H1 (cell line): ENCODE results near the gene ZBTB1. TPM values are rescaled to one million over a fixed set of nuclear protein-coding genes. Genes with fewer than 3 reads are reported as not detected.

ENCODE experiments used
- CTCF ChIA-PET: fragments of 300-600 bp; sonication (Branson Sonifier 250); formaldehyde crosslinking; loops from one replicate; lab custom pipeline; 2021; ENCODE audit not compliant: partially characterized antibody; lab: Charles Lee
- POLR2A ChIA-PET: fragments of 300-600 bp; sonication (Branson Sonifier 250); formaldehyde crosslinking; loops from one replicate; lab custom pipeline; 2021; ENCODE audit warnings: inconsistent platforms; ENCODE audit not compliant: partially characterized antibody; lab: Charles Lee
- DNase-seq, 2 experiments: peaks; one replicate each; pipeline versions ENCODE4 v3.0.0 to v3.0.0-alpha.2; 2010 to 2022; ENCODE audit warnings: low spot score in 2 of 2, low read depth in 1 of 2, mixed read lengths in 1 of 2
- FAIRE-seq: peaks from 2 replicates; lab custom pipeline; 2011; peaks lifted over from hg19 to GRCh38; lab: Jason Lieb, UNC
- H2AFZ ChIP-seq: 2 replicates; pipeline ENCODE4 v1.8.1; 2012; ENCODE audit warnings: low read length, inconsistent platforms
- H2AK5ac ChIP-seq: 2 replicates; pipeline ENCODE4 v1.6.1; 2013; ENCODE audit warnings: low read depth, low read length
- H2BK120ac ChIP-seq: replicated peaks from 2 replicates; pipeline ENCODE3; 2013; ENCODE audit warnings: low read depth, low read length, inconsistent platforms
- H2BK12ac ChIP-seq: 2 replicates; pipeline ENCODE4 v1.6.1; 2013; ENCODE audit warnings: low read depth, low read length
- H2BK15ac ChIP-seq: 2 replicates; pipeline ENCODE4 v1.6.1; 2013; ENCODE audit warnings: low read length
- H2BK20ac ChIP-seq: 2 replicates; pipeline ENCODE4 v1.6.1; 2013; ENCODE audit warnings: low read length
- H2BK5ac ChIP-seq: 2 replicates; pipeline ENCODE4 v1.6.1; 2013; ENCODE audit warnings: low read depth, low read length
- H3K14ac ChIP-seq: 2 replicates; pipeline ENCODE4 v1.6.1; 2013; ENCODE audit warnings: inconsistent platforms; ENCODE audit not compliant: insufficient read length
- H3K18ac ChIP-seq: 2 replicates; pipeline ENCODE4 v1.6.1; 2013; ENCODE audit warnings: low read length; ENCODE audit errors: extremely low read depth
- H3K23ac ChIP-seq: 2 replicates; pipeline ENCODE4 v1.6.1; 2013; ENCODE audit warnings: inconsistent platforms; ENCODE audit not compliant: insufficient read length
- H3K23me2 ChIP-seq: 2 replicates; pipeline ENCODE4 v1.6.1; 2013; ENCODE audit warnings: low read depth, low read length
- H3K27ac ChIP-seq: 2 replicates; pipeline ENCODE4 v1.6.1; 2011; ENCODE audit warnings: low read depth, low read length, inconsistent platforms
- H3K27me3 ChIP-seq, 4 experiments: replicated peaks in 1 of 4; 1 replicate in 1 of 4; 2 replicates in 3 of 4; pipeline versions ENCODE4 v1.6.1 to v1.8.1; 2011 to 2013; ENCODE audit warnings: low read length in 3 of 4, mild to moderate bottlenecking in 3 of 4, inconsistent platforms in 2 of 4, mixed read lengths in 2 of 4, moderate library complexity in 1 of 4; ENCODE audit not compliant: control insufficient read depth in 3 of 4, insufficient read depth in 3 of 4; ENCODE audit errors: extremely low read depth in 1 of 4
- H3K36me3 ChIP-seq, 4 experiments: 2 replicates each; pipeline versions ENCODE4 v1.6.1 to v1.8.1; 2011 to 2013; ENCODE audit warnings: mild to moderate bottlenecking in 4 of 4, low read length in 3 of 4, moderate library complexity in 2 of 4, control low read depth in 1 of 4, inconsistent platforms in 1 of 4; ENCODE audit not compliant: insufficient read depth in 4 of 4, control insufficient read depth in 2 of 4
- H3K4ac ChIP-seq: replicated peaks from 2 replicates; pipeline ENCODE3; 2013; ENCODE audit warnings: low read length, low read depth, mixed read lengths, inconsistent platforms; ENCODE audit not compliant: insufficient read length
- H3K4me1 ChIP-seq, 4 experiments: replicated peaks in 1 of 4; 1 replicate in 1 of 4; 2 replicates in 3 of 4; pipeline versions ENCODE4 v1.6.1 to v1.8.1; 2011 to 2013; ENCODE audit warnings: low read length in 3 of 4, inconsistent platforms in 2 of 4, mixed read lengths in 1 of 4; ENCODE audit not compliant: insufficient read depth in 4 of 4, control insufficient read depth in 3 of 4
- H3K4me2 ChIP-seq, 2 experiments: 2 replicates each; pipeline versions ENCODE4 v1.6.1 to v1.8.1; 2011 to 2013; ENCODE audit warnings: low read depth in 2 of 2, low read length in 2 of 2, control low read depth in 1 of 2, inconsistent platforms in 1 of 2, mild to moderate bottlenecking in 1 of 2; ENCODE audit not compliant: insufficient read depth in 1 of 2
- H3K4me3 ChIP-seq, 4 experiments: fragments of 200-600, 300-600 bp in 1 of 4; sonication (generic), shearing (Covaris generic), sonication (Bioruptor Twin) in 1 of 4; 2 replicates each; pipeline versions ENCODE4 v1.5.1 to v1.8.1; 2011 to 2016; ENCODE audit warnings: low read length in 4 of 4, low read depth in 3 of 4, control low read depth in 2 of 4, inconsistent platforms in 2 of 4, mild to moderate bottlenecking in 2 of 4, mixed read lengths in 1 of 4, moderate library complexity in 1 of 4; ENCODE audit not compliant: insufficient read depth in 2 of 4; ENCODE audit errors: extremely low read depth in 1 of 4
- H3K56ac ChIP-seq: replicated peaks from 2 replicates; pipeline ENCODE3; 2013; ENCODE audit warnings: low read depth, mild to moderate bottlenecking, mixed read lengths, low read length, inconsistent platforms; ENCODE audit not compliant: insufficient read length
- H3K79me1 ChIP-seq: 2 replicates; pipeline ENCODE4 v1.6.1; 2013; ENCODE audit warnings: low read depth, low read length, control low read depth
- H3K79me2 ChIP-seq, 2 experiments: 2 replicates each; pipeline versions ENCODE4 v1.6.1 to v1.8.1; 2012 to 2013; ENCODE audit warnings: low read length in 2 of 2, mild to moderate bottlenecking in 2 of 2, inconsistent platforms in 1 of 2; ENCODE audit not compliant: insufficient read depth in 2 of 2, control insufficient read depth in 1 of 2
- H3K9ac ChIP-seq, 4 experiments: replicated peaks in 1 of 4; 1 replicate in 1 of 4; 2 replicates in 3 of 4; pipeline versions ENCODE4 v1.6.1 to v1.8.1; 2011 to 2013; ENCODE audit warnings: low read depth in 3 of 4, low read length in 3 of 4, control low read depth in 2 of 4, mild to moderate bottlenecking in 2 of 4, moderate library complexity in 2 of 4, inconsistent platforms in 1 of 4; ENCODE audit errors: extremely low read depth in 1 of 4
- H3K9me3 ChIP-seq, 2 experiments: 2 replicates each; pipeline versions ENCODE4 v1.6.1 to v1.8.1; 2012 to 2013; ENCODE audit warnings: mild to moderate bottlenecking in 2 of 2, moderate library complexity in 2 of 2, control low read depth in 1 of 2, inconsistent platforms in 1 of 2, low read depth in 1 of 2, low read length in 1 of 2, mixed read lengths in 1 of 2; ENCODE audit not compliant: insufficient read depth in 2 of 2
- H4K20me1 ChIP-seq, 2 experiments: replicated peaks in 1 of 2; 2 replicates each; pipeline versions ENCODE3 to v1.8.1; 2011 to 2013; ENCODE audit warnings: inconsistent platforms in 2 of 2, low read length in 2 of 2, mild to moderate bottlenecking in 1 of 2; ENCODE audit not compliant: insufficient read depth in 2 of 2, control insufficient read depth in 1 of 2
- H4K5ac ChIP-seq: 2 replicates; pipeline ENCODE4 v1.6.1; 2013; ENCODE audit warnings: low read length, low read depth, mixed read lengths, inconsistent platforms; ENCODE audit not compliant: insufficient read length
- H4K8ac ChIP-seq: 2 replicates; pipeline ENCODE4 v1.8.0; 2013; ENCODE audit warnings: mild to moderate bottlenecking, moderate library complexity, low read length, inconsistent platforms; ENCODE audit not compliant: insufficient read depth; ENCODE audit errors: extremely low read depth
- H4K91ac ChIP-seq: replicated peaks from 2 replicates; pipeline ENCODE3; 2013; ENCODE audit warnings: low read length, mixed read lengths, inconsistent platforms; ENCODE audit not compliant: insufficient read length
- ASH2L ChIP-seq: fragments of 200-600, 300-600 bp; sonication (generic); IDR thresholded peaks from one replicate; pipeline ENCODE4 v1.7.1; 2017; ENCODE audit warnings: low read length
- KDM1A ChIP-seq: fragments of 200-600, 300-600 bp; sonication (generic); IDR thresholded peaks from 2 replicates; pipeline ENCODE4 v1.7.1; 2016; ENCODE audit warnings: mild to moderate bottlenecking, low read length, borderline replicate concordance
- SIN3A ChIP-seq, 2 experiments: IDR thresholded peaks in 1 of 2; conservative IDR thresholded peaks in 1 of 2; 2 replicates each; pipeline ENCODE4 v1.6.1; 2011 to 2012; ENCODE audit warnings: low read length in 2 of 2, improper control_type of control experiment in 1 of 2, low read depth in 1 of 2, mild to moderate bottlenecking in 1 of 2
- TCF12 ChIP-seq: IDR thresholded peaks from 2 replicates; pipeline ENCODE4 v1.6.1; 2011; ENCODE audit warnings: low read depth, mild to moderate bottlenecking, low read length
- WGBS, 2 experiments: shearing (Covaris generic) in 1 of 2; methylation state at CpG; one replicate each; pipeline versions ENCODE4 v1.1.6 to v1.1.7; 2013 to 2015; ENCODE audit warnings: low lambda C conversion rate in 2 of 2, mixed read lengths in 2 of 2, inconsistent platforms in 1 of 2, low coverage in 1 of 2, missing lambda C conversion rate in 1 of 2; ENCODE audit not compliant: insufficient replicate concordance in 2 of 2, insufficient coverage in 1 of 2, insufficient read length in 1 of 2; ENCODE audit errors: extremely low coverage in 1 of 2, missing lambda C conversion rate in 1 of 2; 5-methylcytosine and 5-hydroxymethylcytosine counted together
- polyA plus RNA-seq, 7 experiments: library from polyadenylated mRNA; depleted of rRNA in 3 of 7; stranded (reverse) in 5 of 7; unstranded in 2 of 7; fragments of >200 nt in 5 of 7; fragments of 200-250 nt in 2 of 7; gene quantifications; 1 replicate in 5 of 7; 2 replicates in 1 of 7; 4 replicates in 1 of 7; pipeline versions ENCODE4 v1.2.1 to v1.2.3, GENCODE V29; 2011 to 2013; ENCODE audit warnings: missing spikeins in 2 of 7, mixed read lengths in 2 of 7
- total RNA-seq: library from RNA; stranded (reverse); fragmentation: NEBNext Ultra II Directional; extraction: Animal tissue kit (Norgen Biotek cat#: 25700); gene quantifications from 2 replicates; pipeline ENCODE4 v1.2.1, GENCODE V29; 2021

The ZBTB1 gene
- total and polyA plus RNA-seq, 2 of the 8 experiments (the other 6 are each of a cell fraction or from before 2014, with no cell fraction given) = 13.6 to 27.5 TPM

GRCh38 chr14:64573109-64573508, 68.5 kb downstream of the ZBTB1 start:
- no peaks in the 10 kb centered on the region for H3K23me2 ChIP-seq
- peak overlapping the region; percentile 93; the same call in 1 of the 2 replicates for H2BK5ac ChIP-seq
- H3K79me1 ChIP-seq = no peaks in the 10 kb centered on the region
- peak overlapping the region; percentile 97 for H3K18ac ChIP-seq
- H4K91ac ChIP-seq = no peak overlapping the region
- H2BK120ac ChIP-seq = no peak overlapping the region
- H3K79me2 ChIP-seq = no peaks in the 10 kb centered on the region
- H3K27ac ChIP-seq = peak overlapping the region; percentile 44; the same call in 1 of the 2 replicates
- no peak overlapping the region for H3K56ac ChIP-seq
- H3K27me3 ChIP-seq = no peaks in the 10 kb centered on the region
- H3K36me3 ChIP-seq = no peaks in the 10 kb centered on the region
- H2AK5ac ChIP-seq = no peak overlapping the region
- no peak overlapping the region for H4K8ac ChIP-seq
- H3K4me2 ChIP-seq = peak overlapping the region; percentile 39 to 52
- H3K14ac ChIP-seq = no peak overlapping the region
- POLR2A ChIA-PET = interaction anchor here (1.1 to 2.3 kb wide), 2 partner anchors 8 to 69 kb away, joined by 4 to 5 read pairs; partner anchors contain the start of gene ZBTB1
- DNase-seq = no peak
- TF ChIP-seq TCF12 (peak; percentile 70; the same call in 1 of the 2 replicates), KDM1A (no peak), ASH2L (peak; percentile 51), SIN3A (conservative IDR thresholded peaks at IDR 0.05 in 1 of 2, IDR thresholded peaks at IDR 0.05 in 1 of 2; ENCODE audit: low read depth in 1 of 2, low read length in 2 of 2) (0 out of 4 replicates have a peak, but pooled peaks of 1 of the 2 experiments have one; percentile 65)
- WGBS, 2 experiments = 25% methylated on average over 3 of the region's 3 CpGs; no CpG with 5 or more reads in 1 of the 2 experiments
- peak overlapping the region; percentile 12 for H4K5ac ChIP-seq
- peak; percentile 92 for FAIRE-seq
- peaks cover 2 to 13% (median 6%) of the 10 kb centered on the region in 4 experiments; a peak in 5 of 7 replicates for H3K4me1 ChIP-seq
- H2AFZ ChIP-seq = no peak overlapping the region
- CTCF ChIA-PET = interaction anchor here (0.7 to 2.3 kb wide), 4 partner anchors 11 to 163 kb away, joined by 3 to 8 read pairs (median 4); no protein-coding TSS in a partner anchor
- no peak overlapping the region for H3K23ac ChIP-seq
- H3K9ac ChIP-seq = no peak overlapping the region; a peak in 1 of 7 replicates
- H3K9me3 ChIP-seq = no peaks in the 10 kb centered on the region
- peak overlapping the region in 1 of 4 experiments; percentile 26; a peak in 1 of 8 replicates for H3K4me3 ChIP-seq
- H2BK12ac ChIP-seq = peak overlapping the region; percentile 91
- no peaks in the 10 kb centered on the region for H4K20me1 ChIP-seq
- H3K4ac ChIP-seq = peak overlapping the region; percentile 11
- H2BK20ac ChIP-seq = peak overlapping the region; percentile 97
- 0 out of 2 replicates have a peak overlapping the region, but pooled peaks have one; percentile 31 for H2BK15ac ChIP-seq
